M059J (cell line): Measurements from ENCODE around the gene CMIP. TPM values are rescaled to one million over a fixed set of nuclear protein-coding genes. Genes with fewer than 3 reads are reported as not detected.

Experiments used
- DNase-seq: peaks from one replicate; pipeline ENCODE4 v3.0.0-alpha.2; 2012; ENCODE audit warnings: low read depth
- total RNA-seq: library from RNA; depleted of rRNA; stranded (reverse); fragments of >200 nt; shearing (Covaris generic); gene quantifications from 2 replicates; pipeline ENCODE4 v1.2.3, GENCODE V29; 2014

The CMIP gene
- total RNA-seq, 1 experiment from 2014 or later, result 15.8 TPM

DNA sequence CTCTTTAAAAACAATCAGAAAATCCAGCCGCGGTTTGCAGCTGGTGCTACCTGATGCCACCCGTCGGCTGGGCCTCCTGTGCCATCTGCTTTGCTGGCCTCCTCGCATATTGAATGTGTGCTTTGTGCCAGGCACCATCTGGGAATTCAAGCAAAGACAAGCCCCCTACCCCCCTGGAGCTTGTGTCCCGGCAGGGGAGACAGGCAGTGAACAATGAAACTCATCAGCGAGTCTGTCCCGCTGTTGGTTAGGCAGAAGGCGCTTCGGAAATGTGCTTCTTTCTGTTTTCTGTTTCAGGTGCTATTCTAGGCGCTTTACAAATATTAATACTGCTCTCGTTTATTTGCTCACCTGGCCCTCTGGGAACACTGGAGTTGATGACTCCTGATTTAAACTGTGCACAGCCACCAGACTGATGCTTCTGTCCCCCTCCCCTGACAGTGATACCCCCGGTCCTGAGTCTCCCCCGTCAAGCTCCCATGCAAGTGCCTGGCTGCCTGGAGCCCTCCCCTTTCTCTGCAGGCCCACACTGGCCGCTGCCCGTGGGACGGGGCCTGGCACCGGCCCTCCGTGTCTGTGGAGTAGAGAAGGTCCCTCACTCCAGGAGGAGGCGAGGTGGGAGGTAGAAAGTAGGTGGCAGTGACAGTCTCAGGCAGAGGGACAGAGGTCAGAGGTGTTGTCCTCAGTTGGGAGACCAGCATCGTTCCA is 208.3 kb downstream of the CMIP start:
- no peak for DNase-seq

DNA sequence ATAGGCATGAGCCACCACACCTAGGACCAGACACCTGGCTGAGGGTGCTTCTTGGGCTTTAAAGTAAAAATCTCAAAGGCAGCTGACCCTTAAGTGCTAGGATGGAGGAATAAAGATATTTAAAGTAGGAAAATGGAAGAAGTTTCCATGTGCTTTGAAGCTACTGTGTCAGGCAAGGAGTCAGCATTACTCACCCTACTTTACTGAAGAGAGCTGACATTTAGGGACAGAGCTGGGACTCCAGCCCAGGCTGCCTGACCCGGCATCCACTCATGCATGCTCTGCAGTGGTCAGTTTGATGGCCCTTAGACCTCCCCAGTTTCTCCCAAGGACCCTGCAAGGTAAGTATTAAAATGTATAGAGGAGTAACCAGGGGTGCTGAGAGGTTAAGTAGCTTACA is 209.7 kb downstream of the CMIP start:
- DNase-seq, result peak; percentile 24

DNA sequence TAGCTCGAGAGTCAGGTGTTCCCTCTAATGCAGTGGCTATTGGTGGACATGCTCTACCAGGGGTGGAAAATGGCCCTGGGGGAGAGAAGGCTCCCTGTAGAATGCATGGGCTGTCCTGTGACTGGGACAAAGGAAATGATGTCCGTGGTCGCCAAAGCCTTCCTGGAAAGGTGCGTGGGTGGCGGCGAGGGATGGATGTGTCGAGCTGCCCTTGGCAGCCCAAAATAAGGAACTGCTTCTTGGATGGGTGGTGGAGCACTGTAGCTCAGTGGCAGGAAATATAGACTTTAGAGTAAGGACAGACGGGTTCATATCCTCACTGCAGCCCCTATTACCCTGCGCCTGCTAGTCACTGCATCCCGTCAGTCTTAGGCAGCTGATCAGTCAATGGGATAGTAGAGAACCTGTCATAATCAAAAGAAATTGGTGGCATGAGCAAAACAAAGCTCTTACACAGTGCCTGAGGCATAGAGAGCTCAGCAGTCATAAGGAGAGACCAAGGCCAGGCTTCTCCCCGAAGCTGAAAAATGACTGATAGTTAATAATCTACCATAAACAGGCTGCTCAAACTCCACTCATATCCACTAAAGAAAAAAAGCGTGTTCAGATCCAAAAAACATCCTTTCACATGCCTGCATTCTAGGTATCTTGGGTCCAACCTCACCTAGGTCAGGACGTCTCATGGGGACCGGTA is 211.0 kb downstream of the CMIP start:
- DNase-seq, result no peak

- no peak for DNase-seq
These were observed 212.6 kb downstream of the CMIP start for GRCh38 chr16:81657224-81657623.

DNA sequence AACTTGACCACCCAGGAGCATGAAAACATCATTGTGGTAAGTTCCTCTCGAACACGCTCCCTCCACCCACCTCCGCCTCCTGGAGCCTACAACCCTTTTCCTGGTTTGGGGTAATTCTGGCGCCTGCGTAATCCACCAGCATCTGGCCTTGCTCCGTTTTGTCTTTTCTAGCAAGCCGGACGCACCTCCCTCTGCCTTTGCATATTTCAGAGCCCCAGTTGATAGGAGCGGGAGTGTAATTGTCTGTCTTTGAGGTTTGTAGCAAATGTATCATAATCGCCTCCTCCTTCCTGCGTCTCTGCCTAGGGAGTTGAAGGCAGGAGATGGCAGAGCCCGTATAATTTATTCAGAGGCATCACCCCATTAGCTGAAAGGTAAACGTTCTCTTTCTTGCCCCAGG is 213.2 kb downstream of the CMIP start:
- DNase-seq, result no peak

DNA sequence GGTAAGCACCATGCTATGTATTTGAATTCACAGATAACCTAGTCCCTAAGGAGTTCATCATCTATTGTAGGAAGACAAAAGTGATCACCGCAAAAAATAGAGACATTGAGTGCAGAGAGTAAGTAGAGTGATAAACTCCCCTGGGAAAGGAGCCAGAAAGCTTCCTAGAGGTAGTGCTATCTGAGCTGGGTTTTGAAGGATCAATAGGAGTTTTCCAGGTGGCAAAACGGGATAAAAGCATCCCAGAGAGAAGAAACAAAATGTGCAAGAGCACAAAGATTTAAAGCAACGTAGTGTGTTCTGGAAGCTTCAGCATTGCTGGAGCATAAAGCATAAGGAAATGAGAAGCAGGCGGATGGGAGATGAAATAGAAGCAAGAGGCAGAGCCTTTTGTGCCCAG is 213.8 kb downstream of the CMIP start:
- no peak for DNase-seq

DNA sequence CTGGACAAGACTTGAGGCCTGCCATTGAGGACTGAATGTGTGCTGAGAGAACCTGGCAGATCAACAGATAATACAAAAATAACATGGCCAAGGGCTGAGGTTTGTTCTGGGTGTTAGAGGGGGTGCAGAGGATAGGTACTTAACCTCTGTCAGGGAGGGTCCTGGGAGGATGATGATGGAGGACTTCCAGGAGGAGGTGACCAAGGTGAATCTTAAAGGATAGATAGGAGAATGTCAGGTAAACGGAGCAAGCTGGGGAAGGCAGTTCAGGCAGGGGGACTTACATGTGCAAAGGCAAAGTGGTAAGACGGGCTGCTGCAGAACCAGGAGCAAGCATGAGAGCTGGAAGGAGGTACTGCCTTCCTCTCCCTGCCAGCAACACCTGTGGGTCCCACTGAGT is 214.6 kb downstream of the CMIP start:
- DNase-seq, result no peak

- no peak for DNase-seq
These were observed 216.5 kb downstream of the CMIP start for GRCh38 chr16:81661082-81661481.

- DNase-seq, result no peak
These were observed 219.5 kb downstream of the CMIP start for GRCh38 chr16:81664153-81664552.

DNA sequence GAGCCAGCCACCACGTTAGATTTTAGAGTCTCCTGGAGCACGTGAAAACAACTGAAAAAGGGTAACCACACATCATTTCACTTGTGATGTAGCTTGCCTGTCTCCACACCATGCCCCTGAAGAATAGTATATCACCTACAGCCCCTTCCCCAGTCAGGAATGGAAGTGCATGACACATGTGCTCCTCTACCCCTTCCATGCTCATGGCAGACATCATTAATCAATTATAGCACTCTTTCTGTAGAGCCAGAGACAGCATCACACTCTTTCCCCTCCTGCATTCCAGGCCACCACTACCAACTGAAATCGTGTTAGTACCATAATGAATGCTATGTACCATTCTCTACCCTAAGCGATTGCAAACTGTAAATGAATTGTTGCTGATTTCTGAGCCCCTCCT is 221.0 kb downstream of the CMIP start:
- no peak for DNase-seq

- DNase-seq, result no peak
These were observed 221.5 kb downstream of the CMIP start for GRCh38 chr16:81666113-81666512.

GRCh38 chr16:81668243-81669097 is 223.9 kb downstream of the CMIP start:
- DNase-seq, result no peak

- no peak for DNase-seq
These were observed 225.1 kb downstream of the CMIP start for GRCh38 chr16:81669473-81670350.

DNA sequence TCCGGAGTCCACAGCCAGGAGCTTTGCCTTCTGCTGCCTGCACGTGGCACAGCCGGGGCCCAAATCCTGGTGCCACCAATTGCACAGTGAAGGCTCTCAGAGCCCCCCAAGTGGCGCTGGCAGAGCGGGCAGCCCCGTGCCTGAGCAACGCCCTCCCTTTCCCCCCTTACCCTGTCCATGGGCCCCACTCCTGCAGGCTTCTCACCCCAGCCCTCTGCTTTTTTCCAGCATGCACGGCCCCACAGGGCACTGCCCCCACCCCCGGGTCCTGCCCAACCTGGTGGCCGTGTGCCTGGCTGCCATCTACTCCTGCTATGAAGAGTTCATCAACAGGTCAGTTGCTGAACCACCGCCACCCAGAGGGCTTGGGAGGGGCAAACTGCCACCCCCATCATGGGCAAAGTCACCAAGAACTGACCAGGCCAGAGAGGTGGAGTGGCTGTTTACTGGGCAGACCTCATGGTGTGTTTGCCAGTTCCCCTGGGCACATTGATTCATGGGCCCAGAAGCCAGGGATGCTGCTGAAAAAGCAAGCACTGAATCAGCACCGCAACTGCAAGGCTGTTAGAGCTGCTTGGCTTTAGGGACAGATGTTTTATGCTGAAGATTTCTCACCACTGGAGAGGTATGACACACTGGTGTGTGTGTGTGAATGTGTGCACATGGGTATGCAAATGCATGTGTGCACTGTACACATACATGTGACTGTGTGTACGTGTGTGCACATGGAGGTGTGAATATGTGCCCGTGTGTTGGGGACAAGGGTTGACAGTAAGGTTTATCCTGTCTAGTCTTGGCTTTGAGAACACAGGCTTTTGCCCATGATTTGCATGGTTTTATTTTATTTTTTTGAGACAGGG is 227.4 kb downstream of the CMIP start:
- no peak for DNase-seq

GRCh38 chr16:81673432-81673831 is 228.8 kb downstream of the CMIP start:
- DNase-seq, result no peak

DNA sequence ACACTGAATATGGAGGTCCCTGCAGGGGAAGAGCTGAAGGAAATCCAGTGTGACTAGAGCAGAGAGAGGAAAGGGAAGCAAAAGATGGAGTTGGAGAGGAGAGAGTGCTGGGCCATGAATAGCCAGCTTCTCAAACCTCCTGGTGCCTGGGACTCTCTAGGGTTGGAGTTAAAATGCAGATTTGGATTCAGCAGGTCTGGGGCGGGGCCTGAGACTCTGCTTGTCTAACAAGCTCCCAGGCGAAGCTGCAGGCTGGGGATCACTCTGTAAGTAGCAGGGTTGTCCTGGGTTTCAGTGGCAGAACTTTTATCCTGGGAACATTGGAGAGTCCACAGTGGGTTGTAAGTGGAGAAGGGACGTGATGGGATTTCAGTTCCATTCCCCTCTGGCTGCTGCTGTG is 231.1 kb downstream of the CMIP start:
- DNase-seq, result no peak

DNA sequence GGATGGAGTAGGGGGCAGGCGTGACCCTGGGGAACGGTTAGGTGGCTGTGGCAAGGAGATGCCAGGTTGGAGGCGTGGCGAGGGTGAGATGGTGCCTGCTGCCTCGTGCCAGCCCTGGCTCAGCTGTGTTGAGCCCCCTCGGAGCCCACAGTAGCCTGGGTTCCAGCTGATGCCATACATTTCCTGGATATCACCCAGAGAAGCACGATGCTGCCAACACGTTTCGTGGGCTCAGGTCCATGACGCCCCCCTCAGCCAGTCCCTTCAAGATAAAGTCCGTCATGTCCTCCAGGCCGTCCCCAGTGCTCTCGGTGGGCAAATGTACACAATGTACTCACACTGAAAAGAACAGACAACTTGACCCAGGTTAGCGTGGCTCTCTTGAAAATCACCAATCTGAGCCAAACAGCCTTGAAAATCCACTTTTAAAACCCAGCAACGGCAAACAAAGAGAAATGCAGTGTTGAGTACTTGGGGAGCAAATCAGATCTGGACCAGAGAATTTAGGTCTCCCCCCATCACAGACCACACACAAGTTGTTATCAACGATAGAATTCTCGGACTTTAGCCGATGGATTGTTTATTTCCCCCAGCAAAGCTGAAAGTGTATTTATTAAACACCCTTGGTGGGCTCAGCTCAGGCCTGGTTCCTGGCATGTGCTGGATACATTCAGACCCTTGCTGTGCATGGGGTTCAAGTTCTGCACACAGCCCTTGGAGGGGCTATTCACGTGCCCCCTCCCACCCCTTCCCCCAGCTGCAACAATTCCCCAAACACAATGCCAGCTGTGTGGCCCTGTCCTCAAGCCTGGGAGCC is 231.7 kb downstream of the CMIP start:
- no peak for DNase-seq

DNA sequence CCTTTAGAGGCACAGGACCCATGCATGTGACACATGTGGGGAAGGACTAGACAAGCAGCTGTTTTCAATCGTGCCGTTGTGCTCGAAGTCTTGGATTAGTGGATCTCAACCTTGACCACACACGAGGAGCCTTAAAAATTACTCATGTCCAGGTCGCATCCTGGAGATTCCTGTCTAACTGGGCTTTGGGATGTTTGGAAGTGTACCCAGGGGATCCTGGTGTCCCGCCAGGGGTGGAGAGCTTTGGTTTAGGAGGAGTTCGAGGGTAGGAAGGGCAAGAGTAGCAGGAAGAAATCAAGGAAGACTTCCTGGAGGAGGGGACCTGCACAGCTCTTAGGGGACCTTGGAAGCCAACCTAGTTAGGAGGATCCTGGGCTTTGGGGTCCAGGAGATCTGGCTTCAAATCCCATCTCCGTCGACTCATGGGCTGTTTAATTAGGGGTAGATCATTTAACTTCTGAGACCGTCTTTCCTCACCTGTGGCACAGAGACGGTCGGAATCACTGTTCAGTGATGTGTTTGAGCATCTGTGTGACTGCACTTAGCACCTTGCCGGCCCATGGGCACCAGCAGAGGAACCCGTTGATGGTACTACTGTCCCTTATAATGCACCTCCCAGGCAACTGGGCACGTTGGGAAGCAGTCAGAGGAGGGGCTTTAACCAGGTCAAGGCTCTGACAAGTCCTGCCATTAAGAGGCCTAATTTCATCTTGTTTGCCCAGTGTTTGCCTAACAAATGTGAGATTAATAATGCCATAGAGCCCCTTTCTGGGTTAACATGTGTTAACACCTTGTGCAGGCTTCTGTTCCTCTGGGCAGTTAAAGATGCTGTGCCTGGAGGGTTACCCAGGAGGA is 232.5 kb downstream of the CMIP start:
- no peak for DNase-seq
